Spinal cord (tissue), 10 donors: ENCODE data around the gene PLOD2. TPM values are rescaled to one million over a fixed set of nuclear protein-coding genes. Genes with fewer than 3 reads are reported as not detected.

Source experiments
- DNase-seq, 6 donors: peaks; one replicate each; pipeline versions ENCODE4 v3.0.0 to v3.0.0-alpha.2; 2013 to 2015; ENCODE audit warnings: low spot score in 6 of 6, low read depth in 4 of 6
- H3K27ac ChIP-seq: one replicate; pipeline ENCODE4 v1.5.1; 2013; ENCODE audit warnings: low read depth, low read length, control low read depth
- H3K27me3 ChIP-seq: one replicate; pipeline ENCODE4 v1.6.1; 2013; ENCODE audit warnings: low read length; ENCODE audit not compliant: control insufficient read depth, insufficient read depth
- H3K36me3 ChIP-seq: one replicate; pipeline ENCODE4 v1.6.1; 2013; ENCODE audit warnings: low read length; ENCODE audit not compliant: control insufficient read depth, insufficient read depth
- H3K4me1 ChIP-seq: one replicate; pipeline ENCODE4 v1.6.1; 2013; ENCODE audit warnings: low read length; ENCODE audit not compliant: control insufficient read depth, insufficient read depth
- H3K4me3 ChIP-seq: one replicate; pipeline ENCODE4 v1.5.1; 2013; ENCODE audit warnings: low read depth, low read length, control low read depth
- H3K9me3 ChIP-seq: one replicate; pipeline ENCODE4 v1.6.1; 2013; ENCODE audit warnings: low read length; ENCODE audit not compliant: control insufficient read depth, insufficient read depth
- WGBS: methylation state at CpG from one replicate; pipeline ENCODE4 v1.1.5; 2013; ENCODE audit warnings: missing lambda C conversion rate; ENCODE audit not compliant: insufficient coverage; 5-methylcytosine and 5-hydroxymethylcytosine counted together
- polyA plus RNA-seq, 2 donors: library from polyadenylated mRNA; unstranded; fragments of 120-200 nt; gene quantifications; one replicate each; pipeline ENCODE4 v1.2.1, GENCODE V29; 2013; ENCODE audit not compliant: insufficient read length in 2 of 2
- total RNA-seq, 2 donors: library from RNA; depleted of rRNA in 1 of 2; stranded (reverse); fragments of 120-200 nt in 1 of 2; fragments of >200 nt in 1 of 2; gene quantifications; one replicate each; pipeline versions ENCODE4 v1.2.3 to v1.2.4, GENCODE V29; 2013 to 2014
- donor health status: healthy.

The PLOD2 gene
- total and polyA plus RNA-seq, 4 donors = 44.6 to 71.7 (median 64.4) TPM

- Histone ChIP-seq H3K27me3 (no peaks in the 10 kb centered on the region), H3K27ac (no peak overlapping the region), H3K9me3 (no peaks in the 10 kb centered on the region), H3K4me3 (no peak overlapping the region), H3K36me3 (no peaks in the 10 kb centered on the region), H3K4me1 (no peaks in the 10 kb centered on the region)
- DNase-seq = no peak
- WGBS = no CpG with 5 or more reads among the region's 1 CpG
These were observed 83.8 kb downstream of the PLOD2 start for GRCh38 chr3:146077181-146077580.

DNA sequence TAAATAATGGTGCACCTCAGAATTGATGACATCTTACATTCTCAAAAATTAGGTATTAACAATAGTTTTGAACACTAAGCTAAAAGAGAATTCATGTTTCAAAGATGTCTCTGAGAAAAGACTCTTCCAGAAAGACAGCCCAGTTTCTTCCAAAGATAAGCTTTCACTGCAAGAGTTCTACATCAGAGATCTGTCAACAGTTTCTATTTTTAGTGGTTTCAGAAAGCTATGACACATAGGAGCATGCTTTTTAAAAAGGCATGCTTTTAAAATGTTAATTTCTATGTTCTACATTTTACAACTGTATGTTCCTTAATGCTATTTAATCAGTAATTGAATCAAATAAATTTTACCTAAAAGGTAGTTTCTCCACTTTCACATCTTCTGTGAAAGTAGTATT lies 88.2 kb downstream of the PLOD2 start:
- H3K4me1 ChIP-seq = no peaks in the 10 kb centered on the region

DNA sequence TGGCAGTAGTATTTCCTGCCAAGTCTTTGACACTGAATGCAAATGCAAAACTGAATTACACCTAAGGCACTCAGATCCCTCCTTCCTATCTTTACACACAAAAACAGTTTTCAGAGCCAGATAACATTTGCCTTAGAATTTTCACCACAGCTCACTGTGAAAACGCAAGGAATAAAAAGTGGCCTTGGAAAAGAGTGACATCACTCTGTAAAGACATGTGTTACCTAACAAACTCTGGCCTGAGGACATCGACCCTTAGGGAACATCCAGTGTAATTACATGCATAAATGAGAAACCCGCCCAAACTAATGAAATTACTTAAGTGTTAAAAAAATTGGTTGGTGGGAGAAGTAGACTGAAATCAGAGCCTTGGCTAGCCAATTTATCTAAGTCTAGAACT lies 88.9 kb downstream of the PLOD2 start:
- Histone ChIP-seq H3K4me1 (no peaks in the 10 kb centered on the region), H3K4me3 (no peak overlapping the region), H3K27ac (no peak overlapping the region), H3K27me3 (no peaks in the 10 kb centered on the region), H3K36me3 (no peaks in the 10 kb centered on the region), H3K9me3 (no peaks in the 10 kb centered on the region)
- no CpG with 5 or more reads among the region's 3 CpGs for WGBS
- peak in 1 of 6 donors; percentile 5 for DNase-seq

More for the DNA sequence above, 88.2 kb downstream of the PLOD2 start:
- Histone ChIP-seq H3K9me3 (no peaks in the 10 kb centered on the region), H3K4me3 (no peak overlapping the region), H3K27me3 (no peaks in the 10 kb centered on the region), H3K36me3 (no peaks in the 10 kb centered on the region), H3K27ac (no peak overlapping the region)
- DNase-seq = no peak

DNA sequence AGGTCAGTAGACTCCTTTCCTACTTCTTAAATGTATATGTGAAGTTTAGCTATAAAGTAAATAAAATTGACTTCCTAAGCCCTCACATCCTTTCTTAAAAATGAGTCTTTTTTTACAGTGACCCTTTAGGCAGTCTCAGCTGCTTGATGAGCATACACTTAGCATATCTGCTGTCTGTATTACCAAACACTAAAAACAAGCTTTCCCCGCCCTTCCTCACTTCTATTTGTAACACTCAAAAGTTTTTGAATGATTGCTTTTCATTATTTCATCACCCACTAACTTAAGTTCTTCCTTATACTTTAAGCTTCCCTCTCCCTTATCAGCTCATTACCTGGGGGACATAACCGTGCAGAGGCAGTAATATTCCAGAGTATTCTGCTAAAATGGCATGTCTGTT lies 89.4 kb downstream of the PLOD2 start:
- H3K36me3 ChIP-seq = no peaks in the 10 kb centered on the region

GRCh38 chr3:146067048-146067447 lies 93.9 kb downstream of the PLOD2 start:
- no CpG with 5 or more reads among the region's 3 CpGs for WGBS
- Histone ChIP-seq H3K27me3 (no peaks in the 10 kb centered on the region), H3K9me3 (no peaks in the 10 kb centered on the region), H3K4me1 (no peaks in the 10 kb centered on the region), H3K27ac (no peak overlapping the region), H3K36me3 (no peaks in the 10 kb centered on the region), H3K4me3 (no peak overlapping the region)
- DNase-seq = no peak

More for the DNA sequence above, 89.4 kb downstream of the PLOD2 start:
- WGBS = 75% methylated on average over 1 of the region's 2 CpGs
- H3K4me3 ChIP-seq = no peak overlapping the region
- DNase-seq = no peak
- H3K9me3 ChIP-seq = no peaks in the 10 kb centered on the region
- H3K4me1 ChIP-seq = no peaks in the 10 kb centered on the region
- no peak overlapping the region for H3K27ac ChIP-seq
- no peaks in the 10 kb centered on the region for H3K27me3 ChIP-seq

- no peaks in the 10 kb centered on the region for H3K27me3 ChIP-seq
- DNase-seq = peak; percentile 43 to 93 (median 68)
- H3K4me3 ChIP-seq = no peak overlapping the region
- H3K4me1 ChIP-seq = no peaks in the 10 kb centered on the region
- no CpG with 5 or more reads among the region's 2 CpGs for WGBS
- H3K9me3 ChIP-seq = no peaks in the 10 kb centered on the region
- no peaks in the 10 kb centered on the region for H3K36me3 ChIP-seq
- no peak overlapping the region for H3K27ac ChIP-seq
These were observed 95.4 kb downstream of the PLOD2 start for GRCh38 chr3:146065573-146066006.

DNA sequence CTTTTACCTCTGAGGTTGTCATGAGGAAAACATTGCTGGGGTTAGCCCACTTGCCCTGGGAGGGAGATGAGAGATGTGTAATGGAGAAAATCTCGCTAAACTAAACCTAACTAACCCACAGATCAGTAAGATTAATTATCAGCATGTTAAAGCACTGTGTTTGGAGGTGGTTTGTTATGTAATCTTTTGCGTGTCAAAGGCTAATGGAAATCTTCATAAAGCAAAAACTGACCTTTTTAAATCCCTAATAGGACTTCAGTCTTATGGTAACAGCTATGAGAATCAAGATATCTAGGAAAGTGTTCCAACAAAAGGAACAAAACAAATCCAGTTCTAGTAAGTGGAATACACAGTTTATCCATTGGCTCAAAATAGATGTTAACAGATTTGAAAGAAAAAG lies 102.7 kb downstream of the PLOD2 start:
- no CpG with 5 or more reads among the region's 2 CpGs for WGBS
- Histone ChIP-seq H3K9me3 (no peaks in the 10 kb centered on the region), H3K27me3 (no peaks in the 10 kb centered on the region), H3K27ac (no peak overlapping the region), H3K4me3 (no peak overlapping the region), H3K36me3 (no peaks in the 10 kb centered on the region), H3K4me1 (no peaks in the 10 kb centered on the region)
- DNase-seq = no peak

GRCh38 chr3:146052791-146053310 lies 108.1 kb downstream of the PLOD2 start:
- 100% methylated on average over 2 of the region's 6 CpGs for WGBS
- no peak overlapping the region for H3K27ac ChIP-seq
- no peak overlapping the region for H3K4me3 ChIP-seq
- H3K36me3 ChIP-seq = no peaks in the 10 kb centered on the region
- H3K27me3 ChIP-seq = no peaks in the 10 kb centered on the region
- H3K9me3 ChIP-seq = no peaks in the 10 kb centered on the region
- no peak for DNase-seq
- H3K4me1 ChIP-seq = no peaks in the 10 kb centered on the region

GRCh38 chr3:146052056-146052790 lies 108.8 kb downstream of the PLOD2 start:
- WGBS = no CpG with 5 or more reads among the region's 2 CpGs
- Histone ChIP-seq H3K4me1 (no peaks in the 10 kb centered on the region), H3K36me3 (no peaks in the 10 kb centered on the region), H3K9me3 (no peaks in the 10 kb centered on the region), H3K4me3 (no peak overlapping the region), H3K27ac (no peak overlapping the region), H3K27me3 (no peaks in the 10 kb centered on the region)
- no peak for DNase-seq

DNA sequence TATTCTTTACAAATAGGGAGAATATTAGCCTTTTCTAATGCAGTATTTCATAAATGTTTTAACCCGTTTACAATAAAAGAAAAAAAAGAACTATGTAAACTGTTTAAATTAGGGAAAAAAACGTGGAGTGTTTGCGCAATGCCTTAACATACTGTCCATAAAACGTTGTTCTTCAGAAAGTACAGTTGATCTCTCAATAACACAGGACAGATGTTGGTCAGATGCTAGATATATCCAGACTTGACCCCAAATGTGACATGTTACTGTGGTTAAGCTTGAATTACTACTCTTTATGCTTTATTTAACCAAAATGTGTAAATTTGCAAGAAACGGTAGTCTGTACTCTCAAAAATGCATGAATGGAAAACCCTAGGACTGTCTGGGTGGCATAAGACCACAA lies 110.3 kb downstream of the PLOD2 start:
- no peak overlapping the region for H3K27ac ChIP-seq
- WGBS = no CpG with 5 or more reads among the region's 5 CpGs
- H3K27me3 ChIP-seq = no peaks in the 10 kb centered on the region
- no peaks in the 10 kb centered on the region for H3K36me3 ChIP-seq
- H3K9me3 ChIP-seq = no peaks in the 10 kb centered on the region
- H3K4me3 ChIP-seq = no peak overlapping the region
- no peaks in the 10 kb centered on the region for H3K4me1 ChIP-seq
- no peak for DNase-seq
